ENCODE data around the gene TMEM131L.

TMEM131L gene

GRCh38 chr4:153471698-153472093 is 5.5 kb downstream of the TMEM131L start:
- no peak for TF ChIP-seq CTCF (conservative IDR thresholded peaks at IDR 0.05; ENCODE audit: low read depth, low read length)
- H3K4me3 ChIP-seq (ENCODE audit: low read depth, low read length), result no peak overlapping the region
- no peak for DNase-seq (ENCODE audit: low read depth)

GRCh38 chr4:153472122-153473037 is 6.2 kb downstream of the TMEM131L start:
- no peak overlapping the region for H3K4me3 ChIP-seq (ENCODE audit: low read depth, low read length)
- TF ChIP-seq CTCF (conservative IDR thresholded peaks at IDR 0.05; ENCODE audit: low read depth, low read length), result no peak
- no peak for DNase-seq (ENCODE audit: low read depth)

GRCh38 chr4:153474251-153474650 is 8.1 kb downstream of the TMEM131L start:
- no peak for DNase-seq (ENCODE audit: low read depth)
- no peak overlapping the region for H3K4me3 ChIP-seq (ENCODE audit: low read depth, low read length)
- no peak for TF ChIP-seq CTCF (conservative IDR thresholded peaks at IDR 0.05; ENCODE audit: low read depth, low read length)

- DNase-seq (ENCODE audit: low read depth), result no peak
- no peak for TF ChIP-seq CTCF (conservative IDR thresholded peaks at IDR 0.05; ENCODE audit: low read depth, low read length)
- H3K4me3 ChIP-seq (ENCODE audit: low read depth, low read length), result no peak overlapping the region
Measured at GRCh38 chr4:153476829-153477574, 10.8 kb downstream of the TMEM131L start.

GRCh38 chr4:153479101-153479500 is 12.9 kb downstream of the TMEM131L start:
- DNase-seq (ENCODE audit: low read depth), result no peak
- H3K4me3 ChIP-seq (ENCODE audit: low read depth, low read length), result no peak overlapping the region
- TF ChIP-seq CTCF (conservative IDR thresholded peaks at IDR 0.05; ENCODE audit: low read depth, low read length), result no peak

- no peak overlapping the region for H3K4me3 ChIP-seq (ENCODE audit: low read depth, low read length)
- no peak for TF ChIP-seq CTCF (conservative IDR thresholded peaks at IDR 0.05; ENCODE audit: low read depth, low read length)
- DNase-seq (ENCODE audit: low read depth), result no peak
Measured at GRCh38 chr4:153480704-153481103, 14.5 kb downstream of the TMEM131L start.

All from choroid plexus epithelial cell (primary cell).